ENCODE results near the gene ZNF8.

DNA sequence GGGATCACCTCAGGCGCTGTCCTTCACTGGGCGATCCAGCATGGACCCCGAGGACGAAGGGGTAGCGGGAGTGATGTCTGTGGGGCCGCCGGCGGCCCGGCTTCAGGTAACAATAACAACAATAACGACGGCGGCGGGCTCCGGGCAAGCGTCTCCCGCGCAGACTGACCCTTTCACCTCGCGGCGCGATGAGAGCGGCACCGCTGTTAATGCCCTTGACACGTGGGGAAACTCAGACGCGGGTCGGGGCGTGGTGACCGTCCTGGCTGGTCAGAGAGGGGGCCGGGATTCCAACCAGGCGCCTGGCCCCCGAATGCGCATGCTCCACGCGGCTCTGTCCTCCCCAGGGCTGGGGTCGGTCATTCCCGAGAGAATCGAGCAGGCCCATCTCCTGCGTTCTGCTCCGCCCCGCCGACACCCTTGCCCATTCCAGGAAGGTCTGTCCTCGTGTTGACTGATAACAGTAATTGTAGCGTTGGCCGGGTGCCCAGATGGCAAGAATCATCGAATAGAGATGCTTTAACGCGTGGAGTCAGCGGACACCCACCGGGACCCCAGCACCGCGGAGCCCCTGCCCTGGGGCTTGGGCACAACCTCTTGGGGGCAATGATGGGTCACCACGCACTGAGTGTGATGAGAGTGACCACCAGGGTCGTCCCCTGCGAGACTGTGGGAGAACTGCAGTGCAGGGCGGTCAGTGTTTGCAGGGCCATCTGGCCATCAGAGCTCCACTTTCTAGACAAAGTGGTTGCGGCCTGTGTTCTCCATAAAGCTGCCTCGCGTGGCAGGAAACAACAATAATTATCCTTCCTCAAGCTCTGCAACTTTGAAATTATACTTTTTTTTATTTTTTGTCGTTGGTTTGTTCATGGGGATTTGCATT, 528 bp downstream of the ZNF8 start:
- TF ChIP-seq CTCF (IDR thresholded peaks at IDR 0.05) (no peak), POLR2A (IDR thresholded peaks at IDR 0.05) (no peak)
